Ascending aorta (tissue), 2 donors: ENCODE measurements around the gene CUL2. TPM values are rescaled to one million over a fixed set of nuclear protein-coding genes. Genes with fewer than 3 reads are reported as not detected.

Source experiments
- DNase-seq, 2 donors: peaks; one replicate each; pipeline ENCODE4 v3.0.0-alpha.2; 2019; ENCODE audit warnings: low spot score in 2 of 2
- H3K27ac ChIP-seq, 2 donors: fragments of 200-600 bp; sonication (generic); one replicate each; pipeline ENCODE4 v1.5.1; 2016 to 2017; ENCODE audit warnings: mild to moderate bottlenecking in 1 of 2
- H3K27me3 ChIP-seq: fragments of 200-600 bp; sonication (generic); one replicate; pipeline ENCODE4 v1.5.1; 2017
- H3K36me3 ChIP-seq, 2 donors: fragments of 200-600 bp; sonication (generic); one replicate each; pipeline ENCODE4 v1.5.1; 2016
- H3K4me1 ChIP-seq, 2 donors: fragments of 200-600 bp; sonication (generic); one replicate each; pipeline ENCODE4 v1.5.1; 2016 to 2017; ENCODE audit warnings: mild to moderate bottlenecking in 1 of 2
- H3K4me3 ChIP-seq, 2 donors: fragments of 200-600 bp; sonication (generic); one replicate each; pipeline ENCODE4 v1.5.1; 2016 to 2017; ENCODE audit warnings: mild to moderate bottlenecking in 1 of 2
- H3K9me3 ChIP-seq, 2 donors: fragments of 200-600 bp; sonication (generic); one replicate each; pipeline ENCODE4 v1.5.1; 2016
- CTCF ChIP-seq, 3 experiments: fragments of 200-600 bp in 2 of 3; fragments of 450-650 bp in 1 of 3; sonication (generic) in 2 of 3; IDR thresholded peaks; one replicate each; pipeline ENCODE4 v1.5.1; 2016 to 2019; ENCODE audit warnings: antibody characterized with exemption in 3 of 3, mild to moderate bottlenecking in 1 of 3, moderate library complexity in 1 of 3
- intact Hi-C: fragments of 100-400 bp; cut with DNase I; formaldehyde crosslinking; loops from one replicate; pipeline ENCODE4 v1.15.1; 2023
- total RNA-seq: library from RNA; depleted of rRNA; stranded (reverse); fragments of >200 nt; gene quantifications from one replicate; pipeline ENCODE4 v1.1.0, GENCODE V29; 2016

Gene CUL2
- total RNA-seq, 1 donor from 2014 or later = 9.7 TPM

DNA sequence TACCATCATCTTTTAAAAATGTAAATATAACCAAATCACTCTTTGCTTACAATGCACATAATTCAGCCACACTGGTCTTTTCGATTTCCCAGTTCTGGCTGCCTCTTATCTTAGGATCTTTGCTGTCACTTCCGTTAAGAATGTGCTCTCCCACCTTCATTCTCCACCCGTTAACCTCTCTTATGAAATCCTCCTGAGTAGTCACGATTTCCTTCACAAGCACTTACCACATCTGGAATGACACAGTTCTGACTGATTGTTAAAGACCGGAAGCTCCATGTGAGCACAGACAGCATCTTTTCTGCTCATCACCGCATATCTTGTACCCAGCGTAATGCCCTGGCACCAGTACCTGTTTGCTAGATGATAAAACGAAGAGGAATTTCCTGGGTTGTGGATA, 84.3 kb downstream of the CUL2 start:
- intact Hi-C loops = no loop called here
- Histone ChIP-seq H3K36me3 (peaks cover 5 to 9% of the 10 kb centered on the region in 2 donors), H3K27ac (no peak overlapping the region), H3K27me3 (no peaks in the 10 kb centered on the region), H3K4me1 (no peaks in the 10 kb centered on the region), H3K4me3 (no peak overlapping the region), H3K9me3 (no peaks in the 10 kb centered on the region)
- TF ChIP-seq CTCF (IDR thresholded peaks at IDR 0.05) = no peak
- no peak for DNase-seq

- Histone ChIP-seq H3K4me3 (no peak overlapping the region), H3K27me3 (no peaks in the 10 kb centered on the region), H3K9me3 (no peaks in the 10 kb centered on the region), H3K36me3 (peaks cover 3 to 4% of the 10 kb centered on the region in 2 donors), H3K27ac (no peak overlapping the region), H3K4me1 (no peaks in the 10 kb centered on the region)
- no peak for DNase-seq
- no peak for TF ChIP-seq CTCF (IDR thresholded peaks at IDR 0.05)
- intact Hi-C loops = no loop called here
Measured at GRCh38 chr10:35004651-35005050, 85.5 kb downstream of the CUL2 start.

GRCh38 chr10:35003906-35004305, 86.2 kb downstream of the CUL2 start:
- DNase-seq = no peak
- no peak overlapping the region for H3K4me3 ChIP-seq
- intact Hi-C loops = no loop called here

DNA sequence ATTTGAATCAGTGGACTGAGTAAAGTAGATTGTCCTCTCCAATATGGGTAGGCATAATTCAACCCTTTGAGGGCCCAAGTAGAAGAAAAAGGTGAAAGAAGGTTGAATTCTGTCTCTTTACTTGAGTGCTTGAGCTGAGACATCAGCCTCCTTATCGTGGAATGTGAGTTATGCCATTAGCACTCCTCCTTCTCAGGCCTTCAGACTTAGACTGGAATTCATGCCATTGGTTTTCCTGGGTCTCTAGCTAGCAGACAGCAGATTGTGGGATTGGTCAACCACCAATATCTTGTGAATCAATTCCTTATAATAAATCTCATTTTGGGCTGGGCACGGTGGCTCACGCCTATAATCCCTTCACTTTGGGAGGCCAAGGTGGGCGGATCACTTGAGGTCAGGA, 89.2 kb downstream of the CUL2 start:
- H3K36me3 ChIP-seq = no peaks in the 10 kb centered on the region
- no peaks in the 10 kb centered on the region for H3K27me3 ChIP-seq
- no peak for TF ChIP-seq CTCF (IDR thresholded peaks at IDR 0.05)
- no peak for DNase-seq
- no peaks in the 10 kb centered on the region for H3K9me3 ChIP-seq
- H3K4me3 ChIP-seq = no peak overlapping the region
- H3K4me1 ChIP-seq = no peaks in the 10 kb centered on the region
- H3K27ac ChIP-seq = no peak overlapping the region
- intact Hi-C loops = no loop called here

More at GRCh38 chr10:35003906-35004305, 86.2 kb downstream of the CUL2 start:
- Histone ChIP-seq H3K4me1 (no peaks in the 10 kb centered on the region), H3K27ac (no peak overlapping the region), H3K9me3 (no peaks in the 10 kb centered on the region), H3K27me3 (no peaks in the 10 kb centered on the region), H3K36me3 (no peaks in the 10 kb centered on the region)
- TF ChIP-seq CTCF (IDR thresholded peaks at IDR 0.05) = no peak

GRCh38 chr10:34999532-34999931, 90.6 kb downstream of the CUL2 start:
- no peak for TF ChIP-seq CTCF (IDR thresholded peaks at IDR 0.05)
- no peaks in the 10 kb centered on the region for H3K36me3 ChIP-seq
- no peak for DNase-seq

GRCh38 chr10:34998940-34999339, 91.2 kb downstream of the CUL2 start:
- Histone ChIP-seq H3K9me3 (no peaks in the 10 kb centered on the region), H3K36me3 (no peaks in the 10 kb centered on the region), H3K27ac (no peak overlapping the region), H3K4me1 (no peaks in the 10 kb centered on the region), H3K4me3 (no peak overlapping the region), H3K27me3 (no peaks in the 10 kb centered on the region)
- intact Hi-C loops = no loop called here
- no peak for TF ChIP-seq CTCF (IDR thresholded peaks at IDR 0.05)
- no peak for DNase-seq

More at GRCh38 chr10:34999532-34999931, 90.6 kb downstream of the CUL2 start:
- no peaks in the 10 kb centered on the region for H3K27me3 ChIP-seq
- no peak overlapping the region for H3K27ac ChIP-seq
- H3K4me1 ChIP-seq = no peaks in the 10 kb centered on the region
- H3K4me3 ChIP-seq = no peak overlapping the region
- intact Hi-C loops = no loop called here
- no peaks in the 10 kb centered on the region for H3K9me3 ChIP-seq
